EL (cell line): ENCODE results near the gene CFAP54.

ENCODE experiments used
- DNase-seq: peaks from one replicate; pipeline ENCODE4 v3.0.0-alpha.2; 2016

The CFAP54 gene

GRCh38 chr12:96828169-96828789, 338.9 kb downstream of the CFAP54 start:
- DNase-seq: no peak

GRCh38 chr12:96829354-96829753, 340.0 kb downstream of the CFAP54 start:
- DNase-seq: no peak

- no peak for DNase-seq
These were observed 342.0 kb downstream of the CFAP54 start for GRCh38 chr12:96831346-96831745.

GRCh38 chr12:96846293-96846692, 356.9 kb downstream of the CFAP54 start:
- no peak for DNase-seq

- DNase-seq: no peak
These were observed 361.3 kb downstream of the CFAP54 start for GRCh38 chr12:96850676-96851075.

- DNase-seq: no peak
These were observed 368.8 kb downstream of the CFAP54 start for GRCh38 chr12:96858162-96858561.

- peak; percentile 74 for DNase-seq
These were observed 372.3 kb downstream of the CFAP54 start for GRCh38 chr12:96861656-96862055.

- peak; percentile 80 for DNase-seq
These were observed 372.9 kb downstream of the CFAP54 start for GRCh38 chr12:96862326-96862725.

GRCh38 chr12:96864335-96864734, 375.0 kb downstream of the CFAP54 start:
- no peak for DNase-seq

- DNase-seq: no peak
These were observed 377.6 kb downstream of the CFAP54 start for GRCh38 chr12:96866801-96867590.

- DNase-seq: no peak
These were observed 381.6 kb downstream of the CFAP54 start for GRCh38 chr12:96870946-96871345.

GRCh38 chr12:96872961-96873360, 383.6 kb downstream of the CFAP54 start:
- peak; percentile 47 for DNase-seq

GRCh38 chr12:96874211-96874610, 384.8 kb downstream of the CFAP54 start:
- no peak for DNase-seq

GRCh38 chr12:96876966-96877365, 387.6 kb downstream of the CFAP54 start:
- peak; percentile 79 for DNase-seq

- DNase-seq: peak; percentile 90
These were observed 389.3 kb downstream of the CFAP54 start for GRCh38 chr12:96878704-96879103.

GRCh38 chr12:96879301-96879700, 389.9 kb downstream of the CFAP54 start:
- peak; percentile 38 for DNase-seq

- DNase-seq: no peak
These were observed 390.8 kb downstream of the CFAP54 start for GRCh38 chr12:96880220-96880619.

- DNase-seq: no peak
These were observed 392.2 kb downstream of the CFAP54 start for GRCh38 chr12:96881608-96882007.

GRCh38 chr12:96882862-96883261, 393.5 kb downstream of the CFAP54 start:
- peak; percentile 81 for DNase-seq

- DNase-seq: no peak
These were observed 394.2 kb downstream of the CFAP54 start for GRCh38 chr12:96883571-96883970.

- no peak for DNase-seq
These were observed 397.8 kb downstream of the CFAP54 start for GRCh38 chr12:96886998-96887677.

- DNase-seq: peak; percentile 80
These were observed 400.0 kb downstream of the CFAP54 start for GRCh38 chr12:96889273-96889933.

GRCh38 chr12:96890331-96890730, 401.0 kb downstream of the CFAP54 start:
- DNase-seq: no peak
